K562 (cell line): ENCODE results near the gene KCNJ12.

Source experiments
- KDM5B ChIP-seq: fragments of 200-600 bp; sonication (generic); IDR thresholded peaks from 2 replicates; pipeline ENCODE4 v1.6.1; 2012; ENCODE audit warnings: low read depth, mild to moderate bottlenecking, moderate library complexity, low read length, control low read depth, inconsistent platforms; ENCODE audit not compliant: insufficient replicate concordance
- PTTG1 ChIP-seq: fragments of 450-650 bp; IDR thresholded peaks from 2 replicates; pipeline ENCODE4 v1.6.1; 2016; ENCODE audit warnings: low read depth, mild to moderate bottlenecking, missing genetic modification characterization, missing compliant biosample characterization
- TF ChIP-seq, protein P1 (sequence below), 3 experiments: IDR thresholded peaks in 2 of 3; conservative IDR thresholded peaks in 1 of 3; 2 replicates each; pipeline ENCODE4 v1.5.1; 2011 to 2012; ENCODE audit warnings: low read length in 3 of 3, mild to moderate bottlenecking in 3 of 3, control low read depth in 2 of 3, improper control_type of control experiment in 1 of 3, inconsistent platforms in 1 of 3, low read depth in 1 of 3, mixed read lengths in 1 of 3, moderate library complexity in 1 of 3; ENCODE audit not compliant: insufficient read depth in 2 of 3

DNA sequence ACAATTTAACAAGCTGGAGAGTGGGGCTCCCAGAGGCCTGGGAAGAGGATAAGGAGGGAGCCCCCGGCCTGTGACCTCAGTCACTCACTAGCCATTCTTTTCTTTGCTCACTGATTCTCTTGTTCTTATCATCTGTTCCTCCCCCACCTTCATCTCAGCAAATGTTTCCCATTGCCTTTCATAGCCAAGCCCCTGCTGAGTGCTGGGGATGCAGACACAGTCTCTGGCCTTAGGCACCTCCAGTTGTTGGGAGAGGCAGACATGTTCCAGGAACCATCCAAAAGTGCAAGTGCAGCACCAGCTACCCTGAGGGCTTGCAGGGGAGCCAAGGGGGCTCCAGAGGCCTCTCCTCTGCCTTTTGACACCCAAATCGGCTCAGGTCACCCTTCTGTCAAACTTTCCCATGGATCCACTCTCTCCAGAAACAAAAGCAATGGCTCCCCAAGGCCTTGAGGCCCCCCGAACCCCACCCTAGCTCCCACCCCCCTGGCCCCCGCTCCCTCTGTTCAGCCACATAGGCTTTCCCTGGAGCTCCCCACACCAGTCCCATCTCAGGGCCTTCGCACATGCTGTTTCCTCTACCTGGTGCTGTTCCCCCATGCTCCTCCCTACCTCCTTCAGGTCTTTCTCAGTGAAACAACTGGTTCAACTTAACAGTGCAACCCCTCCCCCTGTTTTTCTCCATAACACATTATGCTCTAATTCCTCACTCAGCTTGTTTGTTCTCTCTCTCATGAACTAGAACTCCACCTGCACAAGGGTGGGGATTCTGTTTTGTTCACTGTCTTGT is 14.9 kb upstream of the KCNJ12 start:
- TF ChIP-seq, protein P1, sequence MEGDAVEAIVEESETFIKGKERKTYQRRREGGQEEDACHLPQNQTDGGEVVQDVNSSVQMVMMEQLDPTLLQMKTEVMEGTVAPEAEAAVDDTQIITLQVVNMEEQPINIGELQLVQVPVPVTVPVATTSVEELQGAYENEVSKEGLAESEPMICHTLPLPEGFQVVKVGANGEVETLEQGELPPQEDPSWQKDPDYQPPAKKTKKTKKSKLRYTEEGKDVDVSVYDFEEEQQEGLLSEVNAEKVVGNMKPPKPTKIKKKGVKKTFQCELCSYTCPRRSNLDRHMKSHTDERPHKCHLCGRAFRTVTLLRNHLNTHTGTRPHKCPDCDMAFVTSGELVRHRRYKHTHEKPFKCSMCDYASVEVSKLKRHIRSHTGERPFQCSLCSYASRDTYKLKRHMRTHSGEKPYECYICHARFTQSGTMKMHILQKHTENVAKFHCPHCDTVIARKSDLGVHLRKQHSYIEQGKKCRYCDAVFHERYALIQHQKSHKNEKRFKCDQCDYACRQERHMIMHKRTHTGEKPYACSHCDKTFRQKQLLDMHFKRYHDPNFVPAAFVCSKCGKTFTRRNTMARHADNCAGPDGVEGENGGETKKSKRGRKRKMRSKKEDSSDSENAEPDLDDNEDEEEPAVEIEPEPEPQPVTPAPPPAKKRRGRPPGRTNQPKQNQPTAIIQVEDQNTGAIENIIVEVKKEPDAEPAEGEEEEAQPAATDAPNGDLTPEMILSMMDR (IDR thresholded peaks at IDR 0.05 in 2 of 3, conservative IDR thresholded peaks at IDR 0.05 in 1 of 3; ENCODE audit: insufficient read depth in 2 of 3, low read depth in 1 of 3, low read length in 3 of 3): no peak
- TF ChIP-seq PTTG1 (tag) (no peak), KDM5B (no peak)
